Tibial artery (tissue), 4 donors: Measurements from ENCODE around the gene FAM124B.
"Not testable (repeated sequence)": the region's sequence is repeated elsewhere in the genome, so short reads cannot be mapped to it uniquely, and the experiment has no call there.

Experiments used
- DNase-seq, 2 donors: peaks; one replicate each; pipeline ENCODE4 v3.0.0-alpha.2; 2019
- H3K27ac ChIP-seq, 2 donors: fragments of 200-600 bp; sonication (generic) in 1 of 2; 1 replicate in 1 of 2; 2 replicates in 1 of 2; pipeline ENCODE4 v1.5.1; 2018 to 2019; ENCODE audit warnings: mild to moderate bottlenecking in 1 of 2
- H3K27me3 ChIP-seq, 2 donors: fragments of 200-600 bp; sonication (generic) in 1 of 2; one replicate each; pipeline versions ENCODE4 v1.5.1 to v1.6.0; 2016 to 2019
- H3K36me3 ChIP-seq, 3 donors: fragments of 200-600 bp; sonication (generic) in 2 of 3; one replicate each; pipeline ENCODE4 v1.5.1; 2016 to 2019; ENCODE audit warnings: mild to moderate bottlenecking in 2 of 3
- H3K4me1 ChIP-seq, 4 donors: fragments of 200-600 bp; sonication (generic) in 2 of 4; 1 replicate in 3 of 4; 2 replicates in 1 of 4; pipeline ENCODE4 v1.5.1; 2016 to 2019
- H3K4me3 ChIP-seq, 2 donors: fragments of 200-600 bp; sonication (generic) in 1 of 2; 1 replicate in 1 of 2; 2 replicates in 1 of 2; pipeline ENCODE4 v1.5.1; 2018 to 2019; ENCODE audit warnings: mild to moderate bottlenecking in 2 of 2
- H3K9me3 ChIP-seq, 3 donors: fragments of 200-600 bp; sonication (generic) in 1 of 3; one replicate each; pipeline ENCODE4 v1.5.1; 2016 to 2019
- CTCF ChIP-seq, 2 experiments: fragments of 200-600 bp in 1 of 2; fragments of 450-650 bp in 1 of 2; IDR thresholded peaks; one replicate each; pipeline ENCODE4 v1.5.1; 2017 to 2019; ENCODE audit warnings: antibody characterized with exemption in 2 of 2, mild to moderate bottlenecking in 1 of 2, moderate library complexity in 1 of 2
- intact Hi-C: fragments of 100-400 bp; cut with DNase I; formaldehyde crosslinking; loops from one replicate; pipeline ENCODE4 v1.15.0; 2023; ENCODE audit warnings: low total_unique reads

The FAM124B gene

GRCh38 chr2:224400174-224400810 is 1.6 kb downstream of the FAM124B start:
- Histone ChIP-seq H3K4me3 (peak overlapping the region; percentile 26 to 38), H3K4me1 (no peaks in the 10 kb centered on the region), H3K36me3 (no peaks in the 10 kb centered on the region), H3K9me3 (no peaks in the 10 kb centered on the region), H3K27me3 (no peaks in the 10 kb centered on the region), H3K27ac (no peak overlapping the region)
- no peak for DNase-seq
- no peak for TF ChIP-seq CTCF (IDR thresholded peaks at IDR 0.05)
- intact Hi-C loops, result no loop called here

GRCh38 chr2:224398289-224398688 is 3.6 kb downstream of the FAM124B start:
- Histone ChIP-seq H3K4me3 (no peak overlapping the region), H3K36me3 (no peaks in the 10 kb centered on the region), H3K27ac (no peak overlapping the region), H3K4me1 (no peaks in the 10 kb centered on the region), H3K9me3 (no peaks in the 10 kb centered on the region), H3K27me3 (no peaks in the 10 kb centered on the region)
- DNase-seq, result no peak
- intact Hi-C loops, result loop anchor here (10.0 kb wide), 1 partner anchor 77 kb away; no protein-coding TSS in a partner anchor
- no peak for TF ChIP-seq CTCF (IDR thresholded peaks at IDR 0.05)

GRCh38 chr2:224397100-224397499 is 4.8 kb downstream of the FAM124B start:
- intact Hi-C loops, result loop anchor here (10.0 kb wide), 1 partner anchor 78 kb away; no protein-coding TSS in a partner anchor
- H3K4me3 ChIP-seq, H3K9me3 ChIP-seq, H3K27ac ChIP-seq, H3K4me1 ChIP-seq, DNase-seq, H3K27me3 ChIP-seq, H3K36me3 ChIP-seq: not testable (repeated sequence)

- no peaks in the 10 kb centered on the region for H3K4me1 ChIP-seq
- H3K36me3 ChIP-seq, result no peaks in the 10 kb centered on the region
- H3K27ac ChIP-seq, result no peak overlapping the region
- H3K27me3 ChIP-seq, result no peaks in the 10 kb centered on the region
- H3K9me3 ChIP-seq, result no peaks in the 10 kb centered on the region
- TF ChIP-seq CTCF (IDR thresholded peaks at IDR 0.05), result no peak
- intact Hi-C loops, result loop anchor here (10.0 kb wide), 1 partner anchor 79 kb away; no protein-coding TSS in a partner anchor
- no peak overlapping the region for H3K4me3 ChIP-seq
- DNase-seq, result no peak
These were observed 6.1 kb downstream of the FAM124B start for GRCh38 chr2:224395620-224396390.

- Histone ChIP-seq H3K4me3 (no peak overlapping the region), H3K36me3 (no peaks in the 10 kb centered on the region), H3K27ac (no peak overlapping the region), H3K27me3 (no peaks in the 10 kb centered on the region), H3K4me1 (no peaks in the 10 kb centered on the region), H3K9me3 (no peaks in the 10 kb centered on the region)
- intact Hi-C loops, result loop anchor here (10.0 kb wide), 1 partner anchor 81 kb away; no protein-coding TSS in a partner anchor
- TF ChIP-seq CTCF (IDR thresholded peaks at IDR 0.05), result no peak
- DNase-seq, result no peak
These were observed 8.6 kb downstream of the FAM124B start for GRCh38 chr2:224393157-224393872.
